Measurements from ENCODE around the gene RCOR1.

DNA sequence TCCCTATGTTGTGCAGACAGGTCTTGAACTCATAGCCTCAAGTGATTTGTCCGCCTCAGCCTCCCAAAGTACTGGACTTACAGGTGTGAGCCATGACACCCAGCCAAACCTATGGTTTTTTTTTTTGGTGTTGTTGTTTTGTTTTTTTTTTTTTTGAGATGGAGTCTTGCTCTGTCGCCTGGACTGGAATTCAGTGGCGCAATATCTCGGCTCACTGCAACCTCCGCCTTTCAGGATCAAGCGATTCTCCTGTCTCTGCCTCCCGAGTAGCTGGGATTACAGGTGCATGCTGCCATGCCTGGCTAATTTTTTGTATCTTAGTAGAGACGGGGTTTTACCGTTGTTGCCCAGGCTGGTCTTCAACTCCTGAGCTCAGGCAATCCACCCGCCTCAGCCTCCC is 11.3 kb upstream of the RCOR1 start:
- TF ChIP-seq POLR2AphosphoS5 (IDR thresholded peaks at IDR 0.05; ENCODE audit: low read depth, low read length) = no peak
- TF ChIP-seq, protein P1, sequence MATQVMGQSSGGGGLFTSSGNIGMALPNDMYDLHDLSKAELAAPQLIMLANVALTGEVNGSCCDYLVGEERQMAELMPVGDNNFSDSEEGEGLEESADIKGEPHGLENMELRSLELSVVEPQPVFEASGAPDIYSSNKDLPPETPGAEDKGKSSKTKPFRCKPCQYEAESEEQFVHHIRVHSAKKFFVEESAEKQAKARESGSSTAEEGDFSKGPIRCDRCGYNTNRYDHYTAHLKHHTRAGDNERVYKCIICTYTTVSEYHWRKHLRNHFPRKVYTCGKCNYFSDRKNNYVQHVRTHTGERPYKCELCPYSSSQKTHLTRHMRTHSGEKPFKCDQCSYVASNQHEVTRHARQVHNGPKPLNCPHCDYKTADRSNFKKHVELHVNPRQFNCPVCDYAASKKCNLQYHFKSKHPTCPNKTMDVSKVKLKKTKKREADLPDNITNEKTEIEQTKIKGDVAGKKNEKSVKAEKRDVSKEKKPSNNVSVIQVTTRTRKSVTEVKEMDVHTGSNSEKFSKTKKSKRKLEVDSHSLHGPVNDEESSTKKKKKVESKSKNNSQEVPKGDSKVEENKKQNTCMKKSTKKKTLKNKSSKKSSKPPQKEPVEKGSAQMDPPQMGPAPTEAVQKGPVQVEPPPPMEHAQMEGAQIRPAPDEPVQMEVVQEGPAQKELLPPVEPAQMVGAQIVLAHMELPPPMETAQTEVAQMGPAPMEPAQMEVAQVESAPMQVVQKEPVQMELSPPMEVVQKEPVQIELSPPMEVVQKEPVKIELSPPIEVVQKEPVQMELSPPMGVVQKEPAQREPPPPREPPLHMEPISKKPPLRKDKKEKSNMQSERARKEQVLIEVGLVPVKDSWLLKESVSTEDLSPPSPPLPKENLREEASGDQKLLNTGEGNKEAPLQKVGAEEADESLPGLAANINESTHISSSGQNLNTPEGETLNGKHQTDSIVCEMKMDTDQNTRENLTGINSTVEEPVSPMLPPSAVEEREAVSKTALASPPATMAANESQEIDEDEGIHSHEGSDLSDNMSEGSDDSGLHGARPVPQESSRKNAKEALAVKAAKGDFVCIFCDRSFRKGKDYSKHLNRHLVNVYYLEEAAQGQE (IDR thresholded peaks at IDR 0.05; ENCODE audit: insufficient read depth in 1 of 2, low read depth in 2 of 2, low read length in 2 of 2) = no peak
